H9 (cell line): ENCODE results near the gene MBOAT2. TPM values are rescaled to one million over a fixed set of nuclear protein-coding genes. Genes with fewer than 3 reads are reported as not detected.

Source experiments
- DNase-seq: peaks from one replicate; pipeline ENCODE4 v3.0.0-alpha.2; 2017
- H2AFZ ChIP-seq: one replicate; pipeline ENCODE4 v1.6.1; 2013; ENCODE audit warnings: mild to moderate bottlenecking, low read length, control low read depth, moderate library complexity
- H2AK5ac ChIP-seq: 2 replicates; pipeline ENCODE4 v1.6.1; 2013; ENCODE audit warnings: low read length, control low read depth, mixed read lengths; ENCODE audit not compliant: insufficient read length
- H2BK120ac ChIP-seq: one replicate; pipeline ENCODE4 v1.6.1; 2013; ENCODE audit warnings: low read depth, mild to moderate bottlenecking, low read length, control low read depth, inconsistent platforms; ENCODE audit not compliant: poor library complexity, severe bottlenecking
- H2BK12ac ChIP-seq: 2 replicates; pipeline ENCODE4 v1.6.1; 2013; ENCODE audit warnings: low read length, control low read depth, mixed read lengths, low read depth; ENCODE audit not compliant: insufficient read length
- H2BK15ac ChIP-seq: 2 replicates; pipeline ENCODE4 v1.6.1; 2013; ENCODE audit warnings: low read depth, low read length, control low read depth
- H2BK20ac ChIP-seq: one replicate; pipeline ENCODE4 v1.6.1; 2013; ENCODE audit warnings: low read depth, mild to moderate bottlenecking, low read length, control low read depth, inconsistent platforms; ENCODE audit not compliant: poor library complexity, severe bottlenecking
- H2BK5ac ChIP-seq: 2 replicates; pipeline ENCODE4 v1.6.1; 2013; ENCODE audit warnings: low read length, control low read depth, mixed read lengths; ENCODE audit not compliant: insufficient read length
- H3K14ac ChIP-seq: 2 replicates; pipeline ENCODE4 v1.6.1; 2013; ENCODE audit warnings: low read length, control low read depth; ENCODE audit not compliant: insufficient read depth
- H3K18ac ChIP-seq: 2 replicates; pipeline ENCODE4 v1.6.1; 2013; ENCODE audit warnings: low read depth, mild to moderate bottlenecking, mixed read lengths, low read length, control low read depth; ENCODE audit not compliant: insufficient read length
- H3K23ac ChIP-seq: 2 replicates; pipeline ENCODE4 v1.6.1; 2013; ENCODE audit warnings: low read length, control low read depth, mixed read lengths, low read depth; ENCODE audit not compliant: insufficient read length
- H3K23me2 ChIP-seq: 2 replicates; pipeline ENCODE4 v1.6.1; 2013; ENCODE audit warnings: low read depth, mild to moderate bottlenecking, mixed read lengths, low read length, control low read depth; ENCODE audit not compliant: insufficient read length, poor library complexity, severe bottlenecking
- H3K27ac ChIP-seq: 2 replicates; pipeline ENCODE4 v1.5.1; 2013; ENCODE audit warnings: low read length, control low read depth, mixed read lengths, low read depth; ENCODE audit not compliant: insufficient read length
- H3K27me3 ChIP-seq: 2 replicates; pipeline ENCODE4 v1.6.1; 2013; ENCODE audit warnings: low read length, control low read depth, inconsistent platforms; ENCODE audit not compliant: insufficient read depth
- H3K4ac ChIP-seq: 2 replicates; pipeline ENCODE4 v1.6.1; 2013; ENCODE audit warnings: low read depth, mild to moderate bottlenecking, control low read depth, inconsistent platforms, low read length, moderate library complexity
- H3K4me1 ChIP-seq: 2 replicates; pipeline ENCODE4 v1.6.1; 2013; ENCODE audit warnings: low read length, control low read depth, inconsistent platforms; ENCODE audit not compliant: insufficient read depth
- H3K4me2 ChIP-seq: 2 replicates; pipeline ENCODE4 v1.6.1; 2013; ENCODE audit warnings: low read length, control low read depth, mixed read lengths; ENCODE audit not compliant: insufficient read length, insufficient read depth
- H3K56ac ChIP-seq: 2 replicates; pipeline ENCODE4 v1.6.1; 2013; ENCODE audit warnings: low read depth, mild to moderate bottlenecking, mixed read lengths, low read length, control low read depth; ENCODE audit not compliant: insufficient read length
- H3K79me1 ChIP-seq: 2 replicates; pipeline ENCODE4 v1.6.1; 2013; ENCODE audit warnings: low read depth, mild to moderate bottlenecking, moderate library complexity, low read length, control low read depth, inconsistent platforms; ENCODE audit not compliant: insufficient read depth, poor library complexity, severe bottlenecking
- H3K79me2 ChIP-seq: 2 replicates; pipeline ENCODE4 v1.6.1; 2013; ENCODE audit warnings: low read length, control low read depth, inconsistent platforms; ENCODE audit not compliant: insufficient read depth
- H3K9ac ChIP-seq: 2 replicates; pipeline ENCODE4 v1.6.1; 2013; ENCODE audit warnings: low read length, control low read depth, mixed read lengths; ENCODE audit not compliant: insufficient read length; ENCODE audit errors: extremely low read depth
- H3K9me3 ChIP-seq: one replicate; pipeline ENCODE4 v1.6.1; 2013; ENCODE audit warnings: low read depth, low read length, inconsistent platforms; ENCODE audit not compliant: control insufficient read depth
- H3T11ph ChIP-seq: one replicate; pipeline ENCODE4 v1.6.1; 2013; ENCODE audit warnings: mild to moderate bottlenecking, low read length, control low read depth, inconsistent platforms
- H4K20me1 ChIP-seq: one replicate; pipeline ENCODE4 v1.6.1; 2013; ENCODE audit not compliant: control insufficient read depth, insufficient read length, insufficient read depth
- H4K5ac ChIP-seq: 2 replicates; pipeline ENCODE4 v1.6.1; 2013; ENCODE audit warnings: low read depth, mild to moderate bottlenecking, mixed read lengths, low read length, control low read depth; ENCODE audit not compliant: insufficient read length
- H4K8ac ChIP-seq: replicated peaks from 2 replicates; pipeline ENCODE4 v1.6.1; 2013; ENCODE audit warnings: low read length, control low read depth, mixed read lengths, low read depth; ENCODE audit not compliant: insufficient read length
- H4K91ac ChIP-seq: 2 replicates; pipeline ENCODE4 v1.6.1; 2013; ENCODE audit warnings: low read depth, mild to moderate bottlenecking, moderate library complexity, mixed read lengths, low read length, control low read depth; ENCODE audit not compliant: insufficient read length
- H3K27ac Mint-ChIP-seq, 3 experiments: 2 replicates in 2 of 3; 3 replicates in 1 of 3; pipeline ENCODE4 v1.8.0; 2020 to 2021; ENCODE audit warnings: mixed read lengths in 3 of 3, mild to moderate bottlenecking in 1 of 3, moderate library complexity in 1 of 3
- H3K27me3 Mint-ChIP-seq: 2 replicates; pipeline ENCODE4 v1.8.0; 2021; ENCODE audit warnings: low read depth, mild to moderate bottlenecking, moderate library complexity, mixed read lengths
- H3K36me3 Mint-ChIP-seq, 3 experiments: 2 replicates in 2 of 3; 3 replicates in 1 of 3; pipeline ENCODE4 v1.8.0; 2020 to 2021; ENCODE audit warnings: low read depth in 3 of 3, mixed read lengths in 3 of 3; ENCODE audit not compliant: insufficient read depth in 1 of 3
- H3K4me1 Mint-ChIP-seq, 2 experiments: 2 replicates each; pipeline ENCODE4 v1.8.0; 2020; ENCODE audit warnings: mixed read lengths in 2 of 2
- H3K4me3 Mint-ChIP-seq, 2 experiments: 2 replicates in 1 of 2; 3 replicates in 1 of 2; pipeline ENCODE4 v1.8.0; 2020 to 2021; ENCODE audit warnings: mild to moderate bottlenecking in 2 of 2, mixed read lengths in 2 of 2, moderate library complexity in 1 of 2
- H3K9me3 Mint-ChIP-seq, 2 experiments: 2 replicates in 1 of 2; 3 replicates in 1 of 2; pipeline ENCODE4 v1.8.0; 2020; ENCODE audit warnings: mild to moderate bottlenecking in 2 of 2, mixed read lengths in 2 of 2, moderate library complexity in 1 of 2
- WGBS: extraction: QIAGEN DNeasy Blood & Tissue Kit; methylation state at CpG from one replicate; pipeline ENCODE4 v1.1.7; 2013; ENCODE audit warnings: missing lambda C conversion rate, low lambda C conversion rate, mixed read lengths; ENCODE audit not compliant: insufficient read length; ENCODE audit errors: extremely low coverage; 5-methylcytosine and 5-hydroxymethylcytosine counted together
- total RNA-seq: library from RNA; stranded (reverse); gene quantifications from 2 replicates; pipeline ENCODE4 v1.2.1, GENCODE V29; 2021
- TF ChIP-seq, protein P1 (sequence below): fragments of 200-600 bp; sonication (generic); conservative IDR thresholded peaks from 3 replicates; pipeline ENCODE4 v1.8.0; 2021; ENCODE audit warnings: antibody characterized with exemption, mild to moderate bottlenecking

Gene MBOAT2
- total RNA-seq, 1 experiment from 2014 or later: 20.2 TPM

- no peak overlapping the region for H2AFZ ChIP-seq
- H3K4me1 ChIP-seq: no peaks in the 10 kb centered on the region; the same call in 1 of the 2 replicates
- no peak for DNase-seq
- H3T11ph ChIP-seq: no peak overlapping the region
- WGBS: no CpG with 5 or more reads among the region's 5 CpGs
- H3K23me2 ChIP-seq: no peaks in the 10 kb centered on the region
- H3K4me2 ChIP-seq: no peak overlapping the region
- H4K8ac ChIP-seq: no peak overlapping the region
- H2BK120ac ChIP-seq: no peak overlapping the region
- H2AK5ac ChIP-seq: no peak overlapping the region
- no peak overlapping the region for H4K5ac ChIP-seq
- no peaks in the 10 kb centered on the region for H3K27me3 Mint-ChIP-seq
- no peak overlapping the region for H3K27ac ChIP-seq
- H2BK20ac ChIP-seq: no peak overlapping the region
- H2BK5ac ChIP-seq: no peak overlapping the region
- no peak overlapping the region for H3K4ac ChIP-seq
- no peak overlapping the region for H3K27ac Mint-ChIP-seq
- H3K4me3 Mint-ChIP-seq: no peak overlapping the region
- no peaks in the 10 kb centered on the region for H3K27me3 ChIP-seq
- no peak overlapping the region for H2BK15ac ChIP-seq
- H3K56ac ChIP-seq: no peak overlapping the region
- no peaks in the 10 kb centered on the region for H4K20me1 ChIP-seq
- H3K14ac ChIP-seq: no peak overlapping the region
- TF ChIP-seq, protein P1, sequence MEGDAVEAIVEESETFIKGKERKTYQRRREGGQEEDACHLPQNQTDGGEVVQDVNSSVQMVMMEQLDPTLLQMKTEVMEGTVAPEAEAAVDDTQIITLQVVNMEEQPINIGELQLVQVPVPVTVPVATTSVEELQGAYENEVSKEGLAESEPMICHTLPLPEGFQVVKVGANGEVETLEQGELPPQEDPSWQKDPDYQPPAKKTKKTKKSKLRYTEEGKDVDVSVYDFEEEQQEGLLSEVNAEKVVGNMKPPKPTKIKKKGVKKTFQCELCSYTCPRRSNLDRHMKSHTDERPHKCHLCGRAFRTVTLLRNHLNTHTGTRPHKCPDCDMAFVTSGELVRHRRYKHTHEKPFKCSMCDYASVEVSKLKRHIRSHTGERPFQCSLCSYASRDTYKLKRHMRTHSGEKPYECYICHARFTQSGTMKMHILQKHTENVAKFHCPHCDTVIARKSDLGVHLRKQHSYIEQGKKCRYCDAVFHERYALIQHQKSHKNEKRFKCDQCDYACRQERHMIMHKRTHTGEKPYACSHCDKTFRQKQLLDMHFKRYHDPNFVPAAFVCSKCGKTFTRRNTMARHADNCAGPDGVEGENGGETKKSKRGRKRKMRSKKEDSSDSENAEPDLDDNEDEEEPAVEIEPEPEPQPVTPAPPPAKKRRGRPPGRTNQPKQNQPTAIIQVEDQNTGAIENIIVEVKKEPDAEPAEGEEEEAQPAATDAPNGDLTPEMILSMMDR: no peak
- H3K18ac ChIP-seq: no peak overlapping the region
- H3K9me3 ChIP-seq: no peaks in the 10 kb centered on the region
- peaks cover 24 to 31% of the 10 kb centered on the region in 2 experiments for H3K4me1 Mint-ChIP-seq
- no peak overlapping the region for H3K9ac ChIP-seq
- peaks cover 2% of the 10 kb centered on the region; the same call in 1 of the 2 replicates for H3K79me2 ChIP-seq
- no peak overlapping the region for H3K23ac ChIP-seq
- H4K91ac ChIP-seq: no peak overlapping the region
- H3K9me3 Mint-ChIP-seq: no peaks in the 10 kb centered on the region
- H2BK12ac ChIP-seq: no peak overlapping the region
- no peaks in the 10 kb centered on the region for H3K79me1 ChIP-seq
- no peaks in the 10 kb centered on the region for H3K36me3 Mint-ChIP-seq
Observed at GRCh38 chr2:8992643-8993042, 10.8 kb downstream of the MBOAT2 start.
